Measurements from ENCODE around the gene IFNL2. TPM values are rescaled to one million over a fixed set of nuclear protein-coding genes. Genes with fewer than 3 reads are reported as not detected.

Gene IFNL2
- total and polyA plus RNA-seq, 9 of the 15 experiments (the other 6 are each of a cell fraction or from before 2014, with no cell fraction given) = not detected

DNA sequence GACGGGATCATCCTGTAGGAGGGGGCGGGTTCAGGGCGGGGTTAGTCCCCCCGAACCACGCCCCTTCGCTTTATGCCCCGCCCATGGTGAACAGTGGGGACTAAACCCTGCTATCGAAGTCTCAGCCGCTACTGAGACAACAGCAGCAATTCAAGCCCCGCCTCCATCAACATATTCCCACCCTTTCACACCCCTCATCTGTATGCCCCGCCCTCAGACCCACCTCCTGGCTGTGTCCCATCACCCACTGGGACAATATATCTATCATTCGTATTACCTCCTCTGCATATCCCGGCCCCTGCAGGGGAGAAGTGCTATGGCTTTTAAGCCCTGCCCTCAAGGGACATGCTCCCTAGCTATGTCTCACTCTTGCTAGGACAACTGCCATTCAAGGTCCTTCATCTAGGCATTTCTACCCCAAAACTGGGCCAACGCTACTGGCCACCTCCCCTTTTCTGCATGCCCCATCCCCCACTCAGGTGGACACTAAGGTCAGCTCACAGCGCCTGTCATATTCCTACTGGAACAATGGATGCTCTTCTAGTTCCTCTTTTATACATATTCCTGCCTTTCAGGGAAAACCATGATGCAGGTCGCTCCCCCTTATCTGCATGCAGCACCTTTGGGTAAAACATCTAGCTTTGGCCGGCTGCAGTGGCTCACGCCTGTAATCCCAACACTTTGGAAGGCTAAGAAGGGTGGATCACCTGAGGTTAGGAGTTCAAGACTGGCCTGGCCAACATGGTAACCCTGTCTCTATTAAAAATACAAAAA lies 40.5 kb downstream of the IFNL2 start (continued):
- TF ChIP-seq SIN3B (IDR thresholded peaks at IDR 0.05; ENCODE audit: low read depth) (no peak), OTX1 (CRISPR knock-in tag; IDR thresholded peaks at IDR 0.05) (no peak), KLF6 (CRISPR knock-in tag; IDR thresholded peaks at IDR 0.05; ENCODE audit: borderline replicate concordance) (no peak), CXXC5 (CRISPR knock-in tag; IDR thresholded peaks at IDR 0.05) (peak; percentile 56; the same call in 1 of the 2 replicates), CBX8 (IDR thresholded peaks at IDR 0.05; ENCODE audit: borderline replicate concordance, extremely low read depth, low read depth, low read length, poor library complexity, severe bottlenecking) (no peak), SUPT5H (IDR thresholded peaks at IDR 0.05) (no peak), CBX2 (IDR thresholded peaks at IDR 0.05; ENCODE audit: insufficient read depth, low read length, poor library complexity, severe bottlenecking) (no peak), POLR2B (IDR thresholded peaks at IDR 0.05; ENCODE audit: low read depth, partially characterized antibody) (no peak), ZNF764 (CRISPR knock-in tag; IDR thresholded peaks at IDR 0.05; ENCODE audit: low read depth) (no peak), GATA2 (CRISPR knock-in tag; IDR thresholded peaks at IDR 0.05) (peak; percentile 69)
- TF ChIP-seq, protein P1, sequence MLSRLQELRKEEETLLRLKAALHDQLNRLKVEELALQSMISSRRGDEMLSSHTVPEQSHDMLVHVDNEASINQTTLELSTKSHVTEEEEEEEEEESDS (CRISPR knock-in tag; IDR thresholded peaks at IDR 0.05) = no peak
- TF ChIP-seq, protein P2, sequence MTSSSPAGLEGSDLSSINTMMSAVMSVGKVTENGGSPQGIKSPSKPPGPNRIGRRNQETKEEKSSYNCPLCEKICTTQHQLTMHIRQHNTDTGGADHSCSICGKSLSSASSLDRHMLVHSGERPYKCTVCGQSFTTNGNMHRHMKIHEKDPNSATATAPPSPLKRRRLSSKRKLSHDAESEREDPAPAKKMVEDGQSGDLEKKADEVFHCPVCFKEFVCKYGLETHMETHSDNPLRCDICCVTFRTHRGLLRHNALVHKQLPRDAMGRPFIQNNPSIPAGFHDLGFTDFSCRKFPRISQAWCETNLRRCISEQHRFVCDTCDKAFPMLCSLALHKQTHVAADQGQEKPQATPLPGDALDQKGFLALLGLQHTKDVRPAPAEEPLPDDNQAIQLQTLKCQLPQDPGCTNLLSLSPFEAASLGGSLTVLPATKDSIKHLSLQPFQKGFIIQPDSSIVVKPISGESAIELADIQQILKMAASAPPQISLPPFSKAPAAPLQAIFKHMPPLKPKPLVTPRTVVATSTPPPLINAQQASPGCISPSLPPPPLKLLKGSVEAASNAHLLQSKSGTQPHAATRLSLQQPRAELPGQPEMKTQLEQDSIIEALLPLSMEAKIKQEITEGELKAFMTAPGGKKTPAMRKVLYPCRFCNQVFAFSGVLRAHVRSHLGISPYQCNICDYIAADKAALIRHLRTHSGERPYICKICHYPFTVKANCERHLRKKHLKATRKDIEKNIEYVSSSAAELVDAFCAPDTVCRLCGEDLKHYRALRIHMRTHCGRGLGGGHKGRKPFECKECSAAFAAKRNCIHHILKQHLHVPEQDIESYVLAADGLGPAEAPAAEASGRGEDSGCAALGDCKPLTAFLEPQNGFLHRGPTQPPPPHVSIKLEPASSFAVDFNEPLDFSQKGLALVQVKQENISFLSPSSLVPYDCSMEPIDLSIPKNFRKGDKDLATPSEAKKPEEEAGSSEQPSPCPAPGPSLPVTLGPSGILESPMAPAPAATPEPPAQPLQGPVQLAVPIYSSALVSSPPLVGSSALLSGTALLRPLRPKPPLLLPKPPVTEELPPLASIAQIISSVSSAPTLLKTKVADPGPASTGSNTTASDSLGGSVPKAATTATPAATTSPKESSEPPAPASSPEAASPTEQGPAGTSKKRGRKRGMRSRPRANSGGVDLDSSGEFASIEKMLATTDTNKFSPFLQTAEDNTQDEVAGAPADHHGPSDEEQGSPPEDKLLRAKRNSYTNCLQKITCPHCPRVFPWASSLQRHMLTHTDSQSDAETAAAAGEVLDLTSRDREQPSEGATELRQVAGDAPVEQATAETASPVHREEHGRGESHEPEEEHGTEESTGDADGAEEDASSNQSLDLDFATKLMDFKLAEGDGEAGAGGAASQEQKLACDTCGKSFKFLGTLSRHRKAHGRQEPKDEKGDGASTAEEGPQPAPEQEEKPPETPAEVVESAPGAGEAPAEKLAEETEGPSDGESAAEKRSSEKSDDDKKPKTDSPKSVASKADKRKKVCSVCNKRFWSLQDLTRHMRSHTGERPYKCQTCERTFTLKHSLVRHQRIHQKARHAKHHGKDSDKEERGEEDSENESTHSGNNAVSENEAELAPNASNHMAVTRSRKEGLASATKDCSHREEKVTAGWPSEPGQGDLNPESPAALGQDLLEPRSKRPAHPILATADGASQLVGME (CRISPR knock-in tag; IDR thresholded peaks at IDR 0.05) = no peak
- TF ChIP-seq, protein P3, sequence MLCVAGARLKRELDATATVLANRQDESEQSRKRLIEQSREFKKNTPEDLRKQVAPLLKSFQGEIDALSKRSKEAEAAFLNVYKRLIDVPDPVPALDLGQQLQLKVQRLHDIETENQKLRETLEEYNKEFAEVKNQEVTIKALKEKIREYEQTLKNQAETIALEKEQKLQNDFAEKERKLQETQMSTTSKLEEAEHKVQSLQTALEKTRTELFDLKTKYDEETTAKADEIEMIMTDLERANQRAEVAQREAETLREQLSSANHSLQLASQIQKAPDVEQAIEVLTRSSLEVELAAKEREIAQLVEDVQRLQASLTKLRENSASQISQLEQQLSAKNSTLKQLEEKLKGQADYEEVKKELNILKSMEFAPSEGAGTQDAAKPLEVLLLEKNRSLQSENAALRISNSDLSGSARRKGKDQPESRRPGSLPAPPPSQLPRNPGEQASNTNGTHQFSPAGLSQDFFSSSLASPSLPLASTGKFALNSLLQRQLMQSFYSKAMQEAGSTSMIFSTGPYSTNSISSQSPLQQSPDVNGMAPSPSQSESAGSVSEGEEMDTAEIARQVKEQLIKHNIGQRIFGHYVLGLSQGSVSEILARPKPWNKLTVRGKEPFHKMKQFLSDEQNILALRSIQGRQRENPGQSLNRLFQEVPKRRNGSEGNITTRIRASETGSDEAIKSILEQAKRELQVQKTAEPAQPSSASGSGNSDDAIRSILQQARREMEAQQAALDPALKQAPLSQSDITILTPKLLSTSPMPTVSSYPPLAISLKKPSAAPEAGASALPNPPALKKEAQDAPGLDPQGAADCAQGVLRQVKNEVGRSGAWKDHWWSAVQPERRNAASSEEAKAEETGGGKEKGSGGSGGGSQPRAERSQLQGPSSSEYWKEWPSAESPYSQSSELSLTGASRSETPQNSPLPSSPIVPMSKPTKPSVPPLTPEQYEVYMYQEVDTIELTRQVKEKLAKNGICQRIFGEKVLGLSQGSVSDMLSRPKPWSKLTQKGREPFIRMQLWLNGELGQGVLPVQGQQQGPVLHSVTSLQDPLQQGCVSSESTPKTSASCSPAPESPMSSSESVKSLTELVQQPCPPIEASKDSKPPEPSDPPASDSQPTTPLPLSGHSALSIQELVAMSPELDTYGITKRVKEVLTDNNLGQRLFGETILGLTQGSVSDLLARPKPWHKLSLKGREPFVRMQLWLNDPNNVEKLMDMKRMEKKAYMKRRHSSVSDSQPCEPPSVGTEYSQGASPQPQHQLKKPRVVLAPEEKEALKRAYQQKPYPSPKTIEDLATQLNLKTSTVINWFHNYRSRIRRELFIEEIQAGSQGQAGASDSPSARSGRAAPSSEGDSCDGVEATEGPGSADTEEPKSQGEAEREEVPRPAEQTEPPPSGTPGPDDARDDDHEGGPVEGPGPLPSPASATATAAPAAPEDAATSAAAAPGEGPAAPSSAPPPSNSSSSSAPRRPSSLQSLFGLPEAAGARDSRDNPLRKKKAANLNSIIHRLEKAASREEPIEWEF (CRISPR knock-in tag; IDR thresholded peaks at IDR 0.05) = no peak

Measured in K562 (cell line).